SK-N-SH (cell line): ENCODE results near the gene SHE. TPM values are rescaled to one million over a fixed set of nuclear protein-coding genes. Genes with fewer than 3 reads are reported as not detected.

Source experiments
- CTCF ChIA-PET: fragments of 300-600, 350-600 bp; formaldehyde crosslinking; extraction: SDS; loops from one replicate; lab custom pipeline; 2021; lab: Yijun Ruan, JAX
- POLR2A ChIA-PET: fragments of 350-600 bp; sonication (Branson Sonifier 250); formaldehyde crosslinking; extraction: SDS; loops from one replicate; lab custom pipeline; 2020; ENCODE audit warnings: antibody characterized with exemption, inconsistent platforms; lab: Yijun Ruan, JAX
- DNase-seq: peaks from one replicate; pipeline ENCODE4 v3.0.0; 2012
- H2AFZ ChIP-seq: fragments of 200-600 bp; sonication (generic); 2 replicates; pipeline ENCODE4 v1.8.1; 2016; ENCODE audit warnings: antibody characterized with exemption, mild to moderate bottlenecking, low read depth
- H3F3A ChIP-seq: fragments of 200-600 bp; sonication (generic); replicated peaks from 2 replicates; pipeline ENCODE3; 2016; ENCODE audit warnings: antibody characterized with exemption, mild to moderate bottlenecking; ENCODE audit not compliant: insufficient read depth
- H3K27ac ChIP-seq, 2 experiments: fragments of 200-500 bp in 1 of 2; fragments of 200-600 bp in 1 of 2; sonication (Bioruptor generic) in 1 of 2; sonication (generic), shearing (Covaris generic) in 1 of 2; 2 replicates each; pipeline versions ENCODE4 v1.5.1 to v1.6.1; 2014 to 2016; ENCODE audit warnings: low read depth in 2 of 2, inconsistent platforms in 1 of 2, low read length in 1 of 2, mild to moderate bottlenecking in 1 of 2, mixed read lengths in 1 of 2
- H3K27me3 ChIP-seq: fragments of 200-600 bp; sonication (generic), shearing (Covaris generic); 2 replicates; pipeline ENCODE4 v1.6.1; 2016; ENCODE audit warnings: mixed run types; ENCODE audit not compliant: insufficient read depth
- H3K36me3 ChIP-seq, 2 experiments: fragments of 200-500 bp in 1 of 2; fragments of 200-600 bp in 1 of 2; sonication (Bioruptor generic) in 1 of 2; sonication (generic) in 1 of 2; replicated peaks in 1 of 2; 2 replicates each; pipeline versions ENCODE3 to v1.5.1; 2014 to 2016; ENCODE audit warnings: low read length in 1 of 2, mild to moderate bottlenecking in 1 of 2; ENCODE audit not compliant: insufficient read depth in 2 of 2, control insufficient read depth in 1 of 2
- H3K4me1 ChIP-seq, 2 experiments: fragments of 200-500 bp in 1 of 2; fragments of 200-600 bp in 1 of 2; sonication (Bioruptor generic) in 1 of 2; sonication (generic), shearing (Covaris generic) in 1 of 2; 2 replicates each; pipeline versions ENCODE4 v1.5.1 to v1.6.1; 2014 to 2016; ENCODE audit warnings: low read depth in 1 of 2, low read length in 1 of 2, mixed run types in 1 of 2; ENCODE audit not compliant: insufficient read depth in 2 of 2, control insufficient read depth in 1 of 2
- H3K4me2 ChIP-seq: fragments of 200-600 bp; sonication (generic), shearing (Covaris generic); 2 replicates; pipeline ENCODE4 v1.6.1; 2017; ENCODE audit warnings: mixed run types
- H3K4me3 ChIP-seq, 2 experiments: fragments of 200-500 bp in 1 of 2; fragments of 200-600 bp in 1 of 2; sonication (Bioruptor generic) in 1 of 2; sonication (generic), shearing (Covaris generic) in 1 of 2; 2 replicates each; pipeline versions ENCODE4 v1.5.1 to v1.8.1; 2014 to 2016; ENCODE audit warnings: low read depth in 2 of 2, inconsistent platforms in 1 of 2, low read length in 1 of 2, mild to moderate bottlenecking in 1 of 2, mixed read lengths in 1 of 2, moderate library complexity in 1 of 2
- H3K79me2 ChIP-seq: fragments of 200-600 bp; sonication (generic); 2 replicates; pipeline ENCODE4 v1.8.1; 2017; ENCODE audit warnings: mild to moderate bottlenecking; ENCODE audit not compliant: insufficient read depth
- H3K9ac ChIP-seq: fragments of 200-600 bp; sonication (generic); 2 replicates; pipeline ENCODE4 v1.6.1; 2017; ENCODE audit warnings: mixed run types
- H3K9me2 ChIP-seq: fragments of 200-600 bp; sonication (generic); 2 replicates; pipeline ENCODE4 v1.6.1; 2017; ENCODE audit warnings: mixed run types
- H3K9me3 ChIP-seq: fragments of 200-600 bp; sonication (generic); 2 replicates; pipeline ENCODE4 v1.6.1; 2017; ENCODE audit warnings: mixed run types, mild to moderate bottlenecking, moderate library complexity
- H4K20me1 ChIP-seq: fragments of 200-600 bp; sonication (generic); 2 replicates; pipeline ENCODE4 v1.6.1; 2017; ENCODE audit warnings: mild to moderate bottlenecking, mixed run types; ENCODE audit not compliant: insufficient read depth
- CHD2 ChIP-seq: fragments of 150-350 bp; IDR thresholded peaks from 2 replicates; pipeline ENCODE4 v1.6.1; 2018; ENCODE audit warnings: low read length; ENCODE audit not compliant: partially characterized antibody
- CTCF ChIP-seq: fragments of 200-600 bp; sonication (generic); IDR thresholded peaks from 2 replicates; pipeline ENCODE4 v1.6.1; 2017; ENCODE audit warnings: antibody characterized with exemption, mild to moderate bottlenecking, moderate library complexity
- EP300 ChIP-seq, 2 experiments: IDR thresholded peaks; 2 replicates each; pipeline versions ENCODE4 v1.4.0 to v1.6.1; 2012; ENCODE audit warnings: borderline replicate concordance in 1 of 2, low read depth in 1 of 2, low read length in 1 of 2
- FOSL2 ChIP-seq: IDR thresholded peaks from 2 replicates; pipeline ENCODE4 v1.4.0; 2012; ENCODE audit warnings: low read depth, mild to moderate bottlenecking, moderate library complexity, borderline replicate concordance
- FOXJ3 ChIP-seq: sonication (generic); formaldehyde crosslinking; IDR thresholded peaks from 2 replicates; pipeline ENCODE4 v1.5.1; 2020; ENCODE audit warnings: mild to moderate bottlenecking, missing genetic modification reagents
- FOXM1 ChIP-seq: IDR thresholded peaks from 2 replicates; pipeline ENCODE4 v1.4.0; 2012; ENCODE audit warnings: low read depth, mild to moderate bottlenecking
- GABPA ChIP-seq: IDR thresholded peaks from 2 replicates; pipeline ENCODE4 v1.4.0; 2012; ENCODE audit warnings: low read depth, mild to moderate bottlenecking
- GATA2 ChIP-seq: sonication (generic); formaldehyde crosslinking; IDR thresholded peaks from 2 replicates; pipeline ENCODE4 v1.5.0; 2020; ENCODE audit warnings: mild to moderate bottlenecking, missing genetic modification reagents
- NFIC ChIP-seq: IDR thresholded peaks from 2 replicates; pipeline ENCODE4 v1.4.0; 2012; ENCODE audit warnings: borderline replicate concordance
- NRF1 ChIP-seq: IDR thresholded peaks from 2 replicates; pipeline ENCODE4 v1.6.1; 2012; ENCODE audit warnings: low read depth, mild to moderate bottlenecking, low read length
- RAD21 ChIP-seq: IDR thresholded peaks from 2 replicates; pipeline ENCODE4 v1.6.1; 2012; ENCODE audit warnings: mild to moderate bottlenecking, low read length
- RFX5 ChIP-seq: IDR thresholded peaks from 2 replicates; pipeline ENCODE4 v1.6.1; 2012; ENCODE audit warnings: mild to moderate bottlenecking, improper control_type of control experiment, low read length
- RXRA ChIP-seq: IDR thresholded peaks from 2 replicates; pipeline ENCODE4 v1.4.0; 2012; ENCODE audit warnings: low read depth, mild to moderate bottlenecking, borderline replicate concordance
- SIN3A ChIP-seq: IDR thresholded peaks from 2 replicates; pipeline ENCODE4 v1.6.1; 2012; ENCODE audit warnings: low read depth, mild to moderate bottlenecking, low read length, moderate library complexity, borderline replicate concordance
- SMC3 ChIP-seq: IDR thresholded peaks from 2 replicates; pipeline ENCODE4 v1.6.1; 2012; ENCODE audit warnings: low read depth, low read length, improper control_type of control experiment
- TAF1 ChIP-seq: IDR thresholded peaks from 2 replicates; pipeline ENCODE4 v1.6.1; 2012; ENCODE audit warnings: low read depth, mild to moderate bottlenecking, low read length, moderate library complexity, borderline replicate concordance
- TCF12 ChIP-seq: IDR thresholded peaks from 2 replicates; pipeline ENCODE4 v1.4.0; 2012
- WGBS: methylation state at CpG from one replicate; pipeline ENCODE4 v1.1.6; 2017; ENCODE audit warnings: low lambda C conversion rate; 5-methylcytosine and 5-hydroxymethylcytosine counted together
- polyA plus RNA-seq, 3 experiments: library from polyadenylated mRNA; depleted of rRNA; stranded (reverse); fragments of >200 nt; gene quantifications; 2 replicates each; pipeline ENCODE4 v1.2.3, GENCODE V29; 2012
- TF ChIP-seq, protein P1 (sequence below): IDR thresholded peaks from 2 replicates; pipeline ENCODE4; 2012
- TF ChIP-seq, protein P2 (sequence below): IDR thresholded peaks from 2 replicates; pipeline ENCODE4 v1.4.0; 2012; ENCODE audit warnings: low read depth, borderline replicate concordance

The SHE gene
- polyA plus RNA-seq, 1 of the 3 experiments (the other 2 are of a cell fraction): not detected

DNA sequence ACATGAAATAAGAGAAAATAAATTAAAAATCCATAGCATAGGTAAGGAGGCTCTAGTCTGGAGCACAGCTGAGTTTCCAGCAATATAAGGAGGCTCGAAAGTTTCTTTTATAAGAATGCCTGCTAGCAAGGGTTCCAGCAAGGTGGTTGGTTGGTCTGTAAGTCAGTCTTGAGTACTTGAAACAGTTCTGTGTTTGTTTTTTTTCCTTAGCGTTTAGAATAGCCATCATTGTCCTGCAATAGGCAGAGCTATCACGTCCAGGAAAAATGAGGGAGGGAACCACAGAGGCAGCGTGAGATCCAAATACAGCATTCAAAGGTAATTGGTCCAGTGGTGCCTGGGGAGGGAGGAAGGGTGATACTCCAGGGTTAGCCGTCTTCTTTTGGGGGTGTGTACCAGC lies 47.9 kb upstream of the SHE start:
- H3F3A ChIP-seq: peaks cover 18% of the 10 kb centered on the region
- no peak overlapping the region for H3K9ac ChIP-seq
- H3K79me2 ChIP-seq: peaks cover 8% of the 10 kb centered on the region
- TF ChIP-seq RFX5 (no peak), RAD21 (no peak), NFIC (no peak), TAF1 (no peak), CTCF (no peak), GATA2 (no peak), FOSL2 (no peak), CHD2 (no peak), EP300 (IDR thresholded peaks at IDR 0.05; ENCODE audit: borderline replicate concordance in 1 of 2, low read depth in 1 of 2, low read length in 1 of 2) (no peak), FOXM1 (no peak), FOXJ3 (CRISPR knock-in tag) (no peak), NRF1 (no peak), SIN3A (no peak), SMC3 (no peak)
- TF ChIP-seq, protein P1, sequence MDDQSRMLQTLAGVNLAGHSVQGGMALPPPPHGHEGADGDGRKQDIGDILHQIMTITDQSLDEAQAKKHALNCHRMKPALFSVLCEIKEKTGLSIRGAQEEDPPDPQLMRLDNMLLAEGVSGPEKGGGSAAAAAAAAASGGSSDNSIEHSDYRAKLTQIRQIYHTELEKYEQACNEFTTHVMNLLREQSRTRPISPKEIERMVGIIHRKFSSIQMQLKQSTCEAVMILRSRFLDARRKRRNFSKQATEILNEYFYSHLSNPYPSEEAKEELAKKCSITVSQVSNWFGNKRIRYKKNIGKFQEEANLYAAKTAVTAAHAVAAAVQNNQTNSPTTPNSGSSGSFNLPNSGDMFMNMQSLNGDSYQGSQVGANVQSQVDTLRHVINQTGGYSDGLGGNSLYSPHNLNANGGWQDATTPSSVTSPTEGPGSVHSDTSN: no peak
- no peak overlapping the region for H3K4me3 ChIP-seq
- peaks cover 0 to 22% of the 10 kb centered on the region in 2 experiments; a peak in 1 of 4 replicates for H3K4me1 ChIP-seq
- H3K4me2 ChIP-seq: no peak overlapping the region
- no peaks in the 10 kb centered on the region for H4K20me1 ChIP-seq
- no peaks in the 10 kb centered on the region for H3K27me3 ChIP-seq
- H3K9me2 ChIP-seq: no peaks in the 10 kb centered on the region
- H3K9me3 ChIP-seq: no peaks in the 10 kb centered on the region
- DNase-seq: no peak
- CTCF ChIA-PET: interaction anchor here (1.1 to 7.4 kb wide), 4 partner anchors 9 to 501 kb away, joined by 3 to 187 read pairs (median 3); partner anchors contain the start of gene ADAM15
- 99% methylated on average over 5 of the region's 5 CpGs for WGBS
- POLR2A ChIA-PET: interaction anchor here (0.8 kb wide), 1 partner anchor 18 kb away, joined by 3 read pairs; the partner anchor contains the start of gene CHRNB2
- H3K36me3 ChIP-seq: peaks cover 30 to 67% of the 10 kb centered on the region in 2 experiments
- no peak overlapping the region for H2AFZ ChIP-seq
- H3K27ac ChIP-seq: no peak overlapping the region

GRCh38 chr1:154549202-154549770 lies 47.1 kb upstream of the SHE start:
- no peak overlapping the region for H2AFZ ChIP-seq
- no peaks in the 10 kb centered on the region for H3K9me3 ChIP-seq
- no peak overlapping the region; a peak in 1 of 4 replicates for H3K27ac ChIP-seq
- POLR2A ChIA-PET: interaction anchor here (0.7 kb wide), 1 partner anchor 271 kb away, joined by 3 read pairs; no protein-coding TSS in a partner anchor
- no peak for DNase-seq
- CTCF ChIA-PET: interaction anchor here (1.2 to 7.4 kb wide), 3 partner anchors 14 to 67 kb away, joined by 3 to 187 read pairs (median 4); no protein-coding TSS in a partner anchor
- no peak overlapping the region for H3K4me2 ChIP-seq
- H3F3A ChIP-seq: peaks cover 18% of the 10 kb centered on the region
- no peaks in the 10 kb centered on the region for H4K20me1 ChIP-seq
- no peaks in the 10 kb centered on the region for H3K27me3 ChIP-seq
- H3K9me2 ChIP-seq: no peaks in the 10 kb centered on the region
- peaks cover under 1% of the 10 kb centered on the region; the same call in 1 of the 2 replicates for H3K79me2 ChIP-seq
- H3K4me1 ChIP-seq: peaks cover 0 to 22% of the 10 kb centered on the region in 2 experiments; a peak in 1 of 4 replicates
- no peak overlapping the region for H3K4me3 ChIP-seq
- peaks cover 22 to 60% of the 10 kb centered on the region in 2 experiments for H3K36me3 ChIP-seq
- 90% methylated on average over 3 of the region's 3 CpGs for WGBS
- H3K9ac ChIP-seq: no peak overlapping the region
- TF ChIP-seq NRF1 (no peak), SMC3 (no peak), GABPA (no peak), FOSL2 (no peak), CTCF (no peak), FOXJ3 (CRISPR knock-in tag) (no peak), RFX5 (no peak), TCF12 (no peak), CHD2 (no peak), RAD21 (no peak), RXRA (no peak)
- TF ChIP-seq, protein P2, sequence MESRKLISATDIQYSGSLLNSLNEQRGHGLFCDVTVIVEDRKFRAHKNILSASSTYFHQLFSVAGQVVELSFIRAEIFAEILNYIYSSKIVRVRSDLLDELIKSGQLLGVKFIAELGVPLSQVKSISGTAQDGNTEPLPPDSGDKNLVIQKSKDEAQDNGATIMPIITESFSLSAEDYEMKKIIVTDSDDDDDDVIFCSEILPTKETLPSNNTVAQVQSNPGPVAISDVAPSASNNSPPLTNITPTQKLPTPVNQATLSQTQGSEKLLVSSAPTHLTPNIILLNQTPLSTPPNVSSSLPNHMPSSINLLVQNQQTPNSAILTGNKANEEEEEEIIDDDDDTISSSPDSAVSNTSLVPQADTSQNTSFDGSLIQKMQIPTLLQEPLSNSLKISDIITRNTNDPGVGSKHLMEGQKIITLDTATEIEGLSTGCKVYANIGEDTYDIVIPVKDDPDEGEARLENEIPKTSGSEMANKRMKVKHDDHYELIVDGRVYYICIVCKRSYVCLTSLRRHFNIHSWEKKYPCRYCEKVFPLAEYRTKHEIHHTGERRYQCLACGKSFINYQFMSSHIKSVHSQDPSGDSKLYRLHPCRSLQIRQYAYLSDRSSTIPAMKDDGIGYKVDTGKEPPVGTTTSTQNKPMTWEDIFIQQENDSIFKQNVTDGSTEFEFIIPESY: no peak
